HEK293 (cell line): Measurements from ENCODE around the gene R3HDM2.

ENCODE experiments used
- CTCF ChIA-PET: fragments of 350-600 bp; formaldehyde crosslinking; extraction: SDS; loops from one replicate; lab custom pipeline; 2021; ENCODE audit warnings: antibody characterized with exemption; lab: Yijun Ruan, JAX
- POLR2A ChIA-PET: fragments of 300-600 bp; formaldehyde crosslinking; extraction: SDS; loops from one replicate; lab custom pipeline; 2020; ENCODE audit warnings: antibody characterized with exemption, inconsistent platforms; lab: Yijun Ruan, JAX
- H3K27ac ChIP-seq: fragments of 200-500 bp; sonication (Bioruptor generic); 2 replicates; pipeline ENCODE4 v1.5.1; 2014; ENCODE audit warnings: low read depth, low read length, control low read depth, inconsistent platforms; ENCODE audit errors: extremely low read depth
- H3K36me3 ChIP-seq, 2 experiments: fragments of 200-500 bp in 1 of 2; sonication (Bioruptor generic) in 1 of 2; 1 replicate in 1 of 2; 2 replicates in 1 of 2; pipeline ENCODE4 v1.5.1; 2014 to 2017; ENCODE audit warnings: inconsistent platforms in 2 of 2, low read length in 2 of 2; ENCODE audit not compliant: control insufficient read depth in 2 of 2, insufficient read depth in 1 of 2
- H3K4me1 ChIP-seq: fragments of 200-500 bp; sonication (Bioruptor generic); 2 replicates; pipeline ENCODE4 v1.5.1; 2014; ENCODE audit warnings: mild to moderate bottlenecking, low read length, inconsistent platforms; ENCODE audit not compliant: control insufficient read depth, insufficient read depth
- H3K4me3 ChIP-seq: 2 replicates; pipeline ENCODE4 v1.5.1; 2011; ENCODE audit warnings: low read depth, mild to moderate bottlenecking, control low read depth, low read length, moderate library complexity
- H3K9me3 ChIP-seq: fragments of 200-500 bp; sonication (Bioruptor generic); 2 replicates; pipeline ENCODE4 v1.5.1; 2014; ENCODE audit warnings: low read depth, low read length, inconsistent platforms; ENCODE audit not compliant: control insufficient read depth, insufficient read depth
- ATF2 ChIP-seq: fragments of 450-650 bp; formaldehyde crosslinking; IDR thresholded peaks from 2 replicates; pipeline ENCODE4 v1.5.1; 2016; ENCODE audit warnings: missing biosample characterization, missing genetic modification characterization, low read depth
- HOXC10 ChIP-seq: sonication (generic); formaldehyde crosslinking; IDR thresholded peaks from 2 replicates; pipeline ENCODE4 v1.8.1; 2023; ENCODE audit warnings: mild to moderate bottlenecking, missing genetic modification reagents
- PRDM10 ChIP-seq: fragments of 450-650 bp; formaldehyde crosslinking; IDR thresholded peaks from 2 replicates; pipeline ENCODE4 v1.5.1; 2016; ENCODE audit warnings: missing biosample characterization, missing genetic modification characterization
- PRDM2 ChIP-seq: fragments of 450-650 bp; formaldehyde crosslinking; IDR thresholded peaks from 2 replicates; pipeline ENCODE4 v1.5.1; 2016; ENCODE audit warnings: missing biosample characterization, missing genetic modification characterization, borderline replicate concordance
- ZFP37 ChIP-seq: fragments of 450-650 bp; formaldehyde crosslinking; IDR thresholded peaks from 2 replicates; pipeline ENCODE4 v1.5.1; 2016; ENCODE audit warnings: missing biosample characterization, missing genetic modification characterization
- ZNF140 ChIP-seq: fragments of 450-650 bp; formaldehyde crosslinking; IDR thresholded peaks from 2 replicates; pipeline ENCODE4 v1.5.1; 2016; ENCODE audit warnings: missing biosample characterization, missing genetic modification characterization
- ZNF148 ChIP-seq: fragments of 450-650 bp; formaldehyde crosslinking; IDR thresholded peaks from 2 replicates; pipeline ENCODE4 v1.5.0; 2017; ENCODE audit warnings: missing biosample characterization, missing genetic modification characterization, borderline replicate concordance
- ZNF211 ChIP-seq: fragments of 450-650 bp; formaldehyde crosslinking; IDR thresholded peaks from 2 replicates; pipeline ENCODE4 v1.5.1; 2016; ENCODE audit warnings: low read depth, missing biosample characterization, missing genetic modification characterization
- ZNF221 ChIP-seq: fragments of 450-650 bp; formaldehyde crosslinking; IDR thresholded peaks from 2 replicates; pipeline ENCODE4 v1.5.1; 2017; ENCODE audit warnings: missing biosample characterization, missing genetic modification characterization, borderline replicate concordance
- ZNF248 ChIP-seq: fragments of 450-650 bp; formaldehyde crosslinking; IDR thresholded peaks from 2 replicates; pipeline ENCODE4 v1.5.1; 2017; ENCODE audit warnings: missing biosample characterization, missing genetic modification characterization
- ZNF302 ChIP-seq: fragments of 450-650 bp; formaldehyde crosslinking; IDR thresholded peaks from 2 replicates; pipeline ENCODE4 v1.5.1; 2016; ENCODE audit warnings: missing biosample characterization, missing genetic modification characterization, low read depth
- ZNF488 ChIP-seq: fragments of 450-650 bp; formaldehyde crosslinking; IDR thresholded peaks from 2 replicates; pipeline ENCODE4 v1.5.1; 2016; ENCODE audit warnings: missing biosample characterization, missing genetic modification characterization
- ZNF600 ChIP-seq: fragments of 450-650 bp; formaldehyde crosslinking; IDR thresholded peaks from 2 replicates; pipeline ENCODE4 v1.5.1; 2016; ENCODE audit warnings: missing biosample characterization, missing genetic modification characterization
- ZNF626 ChIP-seq: fragments of 450-650 bp; sonication (Bioruptor Pico); formaldehyde crosslinking; IDR thresholded peaks from 2 replicates; pipeline ENCODE4 v1.5.1; 2018; ENCODE audit warnings: missing biosample characterization, missing genetic modification characterization, inconsistent platforms

R3HDM2 gene

GRCh38 chr12:57465030-57465746 is 34.3 kb upstream of the R3HDM2 start:
- no peaks in the 10 kb centered on the region for H3K9me3 ChIP-seq
- no peaks in the 10 kb centered on the region for H3K36me3 ChIP-seq
- no peak overlapping the region for H3K4me3 ChIP-seq
- peaks cover 8% of the 10 kb centered on the region for H3K4me1 ChIP-seq
- TF ChIP-seq ZFP37 (tag by site-specific recombination) = no peak
- TF ChIP-seq ZNF626 (tag by site-specific recombination) = no peak
- TF ChIP-seq ZNF600 (tag by site-specific recombination) = no peak
- TF ChIP-seq PRDM2 (tag by site-specific recombination) = no peak
- TF ChIP-seq ZNF248 = no peak
- TF ChIP-seq ZNF221 (tag by site-specific recombination) = no peak
- no peak for TF ChIP-seq ZNF140 (tag by site-specific recombination)
- no peak for TF ChIP-seq ZNF302 (tag by site-specific recombination)
- TF ChIP-seq ZNF211 (tag by site-specific recombination) = no peak
- no peak for TF ChIP-seq ZNF488 (tag by site-specific recombination)
- TF ChIP-seq PRDM10 (tag by site-specific recombination) = no peak
- H3K27ac ChIP-seq = no peak overlapping the region
- POLR2A ChIA-PET = interaction anchor here (0.5 to 0.9 kb wide), 2 partner anchors 58 to 164 kb away, joined by 3 to 5 read pairs; no protein-coding TSS in a partner anchor
- CTCF ChIA-PET = interaction anchor here (0.6 to 1.4 kb wide), 8 partner anchors 9 to 1290 kb away, joined by 3 to 5 read pairs (median 4); partner anchors contain the start of genes INHBE and SHMT2

GRCh38 chr12:57464569-57464968 is 33.7 kb upstream of the R3HDM2 start:
- Histone ChIP-seq H3K36me3 (no peaks in the 10 kb centered on the region), H3K4me3 (no peak overlapping the region), H3K4me1 (peaks cover 8% of the 10 kb centered on the region), H3K27ac (no peak overlapping the region), H3K9me3 (no peaks in the 10 kb centered on the region)
- no peak for TF ChIP-seq HOXC10 (CRISPR knock-in tag)
- no peak for TF ChIP-seq ZNF248
- TF ChIP-seq ZNF148 = no peak
- no peak for TF ChIP-seq ATF2 (tag by site-specific recombination)
- ChIA-PET CTCF (interaction anchor here (0.6 kb wide), 2 partner anchors 122 to 1289 kb away, joined by 3 to 4 read pairs; no protein-coding TSS in a partner anchor), POLR2A (interaction anchor here (0.5 kb wide), 1 partner anchor 163 kb away, joined by 5 read pairs; no protein-coding TSS in a partner anchor)
